Neural cell (in vitro differentiated cells): Measurements from ENCODE around the gene ACY1. TPM values are rescaled to one million over a fixed set of nuclear protein-coding genes. Genes with fewer than 3 reads are reported as not detected.

Experiments
- H2AFZ ChIP-seq: fragments of 200-600, 300-800 bp; sonication (generic), shearing (Covaris generic); 2 replicates; pipeline ENCODE4 v1.6.0; 2014; ENCODE audit warnings: low read depth, mild to moderate bottlenecking, antibody characterized with exemption, low read length, moderate library complexity
- H3F3A ChIP-seq: fragments of 200-600 bp; shearing (Covaris generic); 2 replicates; pipeline ENCODE4 v1.6.1; 2016; ENCODE audit warnings: mild to moderate bottlenecking, moderate library complexity, mixed read lengths, antibody characterized with exemption, low read length; ENCODE audit not compliant: insufficient read depth, poor library complexity, severe bottlenecking
- H3K27ac ChIP-seq: fragments of 200-600, 300-800 bp; sonication (generic), shearing (Covaris generic); 2 replicates; pipeline ENCODE4 v1.5.1; 2014; ENCODE audit warnings: mild to moderate bottlenecking, low read length, moderate library complexity
- H3K27me3 ChIP-seq: fragments of 300-800, 200-600 bp; sonication (generic), shearing (Covaris generic); 2 replicates; pipeline ENCODE4 v1.6.0; 2014; ENCODE audit warnings: mild to moderate bottlenecking, low read depth, low read length, moderate library complexity; ENCODE audit not compliant: insufficient read depth
- H3K36me3 ChIP-seq: fragments of 300-800, 200-600 bp; sonication (generic), shearing (Covaris generic); 2 replicates; pipeline ENCODE4 v1.5.1; 2014; ENCODE audit warnings: mild to moderate bottlenecking, antibody characterized with exemption, low read length, moderate library complexity; ENCODE audit not compliant: insufficient read depth
- H3K4me2 ChIP-seq: fragments of 300-800, 200-600 bp; sonication (generic), shearing (Covaris generic); 2 replicates; pipeline ENCODE4 v1.6.0; 2014; ENCODE audit warnings: mild to moderate bottlenecking, low read length
- H3K4me3 ChIP-seq: fragments of 300-800, 200-600 bp; sonication (generic), shearing (Covaris generic); 2 replicates; pipeline ENCODE4 v1.5.1; 2014; ENCODE audit warnings: mild to moderate bottlenecking, low read length, moderate library complexity
- H3K79me2 ChIP-seq: fragments of 200-600 bp; shearing (Covaris generic); replicated peaks from 2 replicates; pipeline ENCODE4 v1.6.0; 2014; ENCODE audit warnings: mild to moderate bottlenecking, low read length, moderate library complexity; ENCODE audit not compliant: insufficient read depth
- H3K9ac ChIP-seq: fragments of 300-800, 200-600 bp; sonication (generic), shearing (Covaris generic); 2 replicates; pipeline ENCODE4 v1.6.1; 2016; ENCODE audit warnings: mild to moderate bottlenecking, low read length, mixed read lengths
- H3K9me2 ChIP-seq: fragments of 200-600 bp; shearing (Covaris generic); 2 replicates; pipeline ENCODE4 v1.6.1; 2016; ENCODE audit warnings: mild to moderate bottlenecking, low read length, mixed read lengths; ENCODE audit not compliant: insufficient read depth
- H3K9me3 ChIP-seq: fragments of 200-600, 300-800 bp; sonication (generic), shearing (Covaris generic); 2 replicates; pipeline ENCODE4 v1.6.1; 2016; ENCODE audit warnings: mild to moderate bottlenecking, mixed run types, low read length, moderate library complexity, mixed read lengths
- H4K20me1 ChIP-seq: fragments of 200-600 bp; shearing (Covaris generic); 2 replicates; pipeline ENCODE4 v1.6.1; 2016; ENCODE audit warnings: mild to moderate bottlenecking, mixed run types; ENCODE audit not compliant: insufficient read depth
- CTCF ChIP-seq: fragments of 450-650 bp; IDR thresholded peaks from 2 replicates; pipeline ENCODE4 v1.5.1; 2014; ENCODE audit warnings: antibody characterized with exemption, mild to moderate bottlenecking, moderate library complexity; ENCODE audit not compliant: poor library complexity, severe bottlenecking
- MXI1 ChIP-seq: fragments of 450-650 bp; conservative IDR thresholded peaks from 2 replicates; pipeline ENCODE4 v1.6.1; 2014; ENCODE audit warnings: antibody characterized with exemption, mild to moderate bottlenecking; ENCODE audit not compliant: poor library complexity, severe bottlenecking
- POLR2AphosphoS5 ChIP-seq: IDR thresholded peaks from 2 replicates; pipeline ENCODE4 v1.6.1; 2012
- TAF1 ChIP-seq: IDR thresholded peaks from 2 replicates; pipeline ENCODE4 v1.6.1; 2012; ENCODE audit warnings: low read depth
- polyA plus RNA-seq: library from polyadenylated mRNA; depleted of rRNA; stranded (reverse); fragments of >200 nt; gene quantifications from 2 replicates; pipeline ENCODE4 v1.2.3, GENCODE V29; 2014
- TF ChIP-seq, protein P1 (sequence below): IDR thresholded peaks from 2 replicates; pipeline ENCODE4 v1.6.1; 2012; ENCODE audit warnings: borderline replicate concordance

ACY1 gene
- polyA plus RNA-seq, 1 donor from 2014 or later, result 14.4 TPM

DNA sequence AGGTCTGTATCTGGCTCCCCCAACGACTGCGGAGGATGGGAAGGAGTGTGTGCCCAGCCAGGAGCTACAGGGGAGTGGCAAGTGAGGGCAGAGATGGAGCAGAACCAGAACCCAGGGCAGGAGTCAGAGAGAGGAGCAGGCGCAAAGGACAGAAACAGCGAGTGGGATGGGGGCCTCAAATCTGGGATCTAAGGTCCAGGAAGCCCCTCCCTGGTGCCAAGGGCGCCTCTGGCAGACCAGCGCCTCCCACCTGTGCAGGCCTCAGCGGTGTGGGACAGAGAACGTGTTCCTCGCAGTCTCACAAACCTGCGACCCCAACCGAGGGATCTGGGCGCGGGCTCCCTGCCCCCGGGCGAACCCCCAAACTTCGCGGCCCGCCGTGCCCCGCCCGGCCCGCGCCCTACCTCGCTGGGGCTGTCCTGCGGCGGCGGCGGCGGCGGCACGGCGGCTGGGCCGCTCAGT lies 16.4 kb upstream of the ACY1 start:
- TF ChIP-seq MXI1 (peak; percentile 52), POLR2AphosphoS5 (no peak), CTCF (peak; percentile 22), TAF1 (no peak)
- Histone ChIP-seq H3K27me3 (no peaks in the 10 kb centered on the region), H2AFZ (peak overlapping the region; percentile 60), H3K4me3 (peak overlapping the region; percentile 74), H3K79me2 (peaks cover 31% of the 10 kb centered on the region), H4K20me1 (no peaks in the 10 kb centered on the region), H3K27ac (peak overlapping the region; percentile 67), H3K36me3 (no peaks in the 10 kb centered on the region), H3F3A (no peaks in the 10 kb centered on the region), H3K9ac (peak overlapping the region; percentile 87), H3K4me2 (peak overlapping the region; percentile 94), H3K9me3 (no peaks in the 10 kb centered on the region), H3K9me2 (no peaks in the 10 kb centered on the region)

GRCh38 chr3:51967384-51968169 lies 15.8 kb upstream of the ACY1 start, which contains the start of gene PCBP4:
Gene PCBP4 (minus strand): TSS chr3:51967454. CDS start chr3:51961240, 6,214 bp downstream.
- Histone ChIP-seq H3K27me3 (no peaks in the 10 kb centered on the region), H4K20me1 (no peaks in the 10 kb centered on the region), H2AFZ (peak within 1 kb of the TSS; percentile 60)

More at GRCh38 chr3:51967384-51968169, 15.8 kb upstream of the ACY1 start, which contains the start of gene PCBP4:
- Histone ChIP-seq H3F3A (no peaks in the 10 kb centered on the region), H3K79me2 (peaks cover 31% of the 10 kb centered on the region), H3K4me3 (peak within 1 kb of the TSS; percentile 74), H3K27ac (peak within 1 kb of the TSS; percentile 70), H3K36me3 (no peaks in the 10 kb centered on the region), H3K9ac (peak within 1 kb of the TSS; percentile 90), H3K4me2 (peak within 1 kb of the TSS; percentile 94), H3K9me3 (no peaks in the 10 kb centered on the region), H3K9me2 (no peaks in the 10 kb centered on the region)
- TF ChIP-seq CTCF (no peak), POLR2AphosphoS5 (peak; percentile 28), TAF1 (no peak)
- TF ChIP-seq, protein P1, sequence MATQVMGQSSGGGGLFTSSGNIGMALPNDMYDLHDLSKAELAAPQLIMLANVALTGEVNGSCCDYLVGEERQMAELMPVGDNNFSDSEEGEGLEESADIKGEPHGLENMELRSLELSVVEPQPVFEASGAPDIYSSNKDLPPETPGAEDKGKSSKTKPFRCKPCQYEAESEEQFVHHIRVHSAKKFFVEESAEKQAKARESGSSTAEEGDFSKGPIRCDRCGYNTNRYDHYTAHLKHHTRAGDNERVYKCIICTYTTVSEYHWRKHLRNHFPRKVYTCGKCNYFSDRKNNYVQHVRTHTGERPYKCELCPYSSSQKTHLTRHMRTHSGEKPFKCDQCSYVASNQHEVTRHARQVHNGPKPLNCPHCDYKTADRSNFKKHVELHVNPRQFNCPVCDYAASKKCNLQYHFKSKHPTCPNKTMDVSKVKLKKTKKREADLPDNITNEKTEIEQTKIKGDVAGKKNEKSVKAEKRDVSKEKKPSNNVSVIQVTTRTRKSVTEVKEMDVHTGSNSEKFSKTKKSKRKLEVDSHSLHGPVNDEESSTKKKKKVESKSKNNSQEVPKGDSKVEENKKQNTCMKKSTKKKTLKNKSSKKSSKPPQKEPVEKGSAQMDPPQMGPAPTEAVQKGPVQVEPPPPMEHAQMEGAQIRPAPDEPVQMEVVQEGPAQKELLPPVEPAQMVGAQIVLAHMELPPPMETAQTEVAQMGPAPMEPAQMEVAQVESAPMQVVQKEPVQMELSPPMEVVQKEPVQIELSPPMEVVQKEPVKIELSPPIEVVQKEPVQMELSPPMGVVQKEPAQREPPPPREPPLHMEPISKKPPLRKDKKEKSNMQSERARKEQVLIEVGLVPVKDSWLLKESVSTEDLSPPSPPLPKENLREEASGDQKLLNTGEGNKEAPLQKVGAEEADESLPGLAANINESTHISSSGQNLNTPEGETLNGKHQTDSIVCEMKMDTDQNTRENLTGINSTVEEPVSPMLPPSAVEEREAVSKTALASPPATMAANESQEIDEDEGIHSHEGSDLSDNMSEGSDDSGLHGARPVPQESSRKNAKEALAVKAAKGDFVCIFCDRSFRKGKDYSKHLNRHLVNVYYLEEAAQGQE, result no peak
